HCT116 (cell line): Measurements from ENCODE around the gene MBL2. TPM values are rescaled to one million over a fixed set of nuclear protein-coding genes. Genes with fewer than 3 reads are reported as not detected.

Experiments used
- ATAC-seq: fragments of 200-7000 bp; cut with Tn5 transposase; 2 replicates; pipeline ENCODE4 v1.9.1; 2020; ENCODE audit warnings: mild to moderate bottlenecking, moderate library complexity
- BruUV-seq: library from RNA; stranded (reverse); fragments of 400-500 nt; replicated peaks from 2 replicates; lab custom pipeline; 2021; lab: Mats Ljungman, UMichigan
- CTCF ChIA-PET: fragments of 300-600 bp; sonication (Branson Sonifier 250); formaldehyde crosslinking; loops from one replicate; lab custom pipeline; 2021; ENCODE audit warnings: antibody characterized with exemption; lab: Charles Lee
- POLR2A ChIA-PET: fragments of 300-600, 350-600 bp; sonication (Branson Sonifier 250); formaldehyde crosslinking; loops from one replicate; lab custom pipeline; 2021; ENCODE audit warnings: antibody characterized with exemption; lab: Charles Lee
- RAD21 ChIA-PET, 2 experiments: fragments of 300-600 bp; sonication (Branson Sonifier 250); formaldehyde crosslinking; loops; one replicate each; lab custom pipeline; 2023; ENCODE audit warnings: low total read pairs in 2 of 2; ENCODE audit not compliant: uncharacterized antibody in 2 of 2, unreplicated experiment in 2 of 2, low non-redundant PET in 1 of 2; lab: Charles Lee
- DNase-seq: peaks from one replicate; pipeline ENCODE4 v3.0.0-alpha.2; 2010; ENCODE audit warnings: low read depth, low spot score
- H2AFZ ChIP-seq: fragments of 200-600 bp; shearing (Covaris generic), sonication (generic); 2 replicates; pipeline ENCODE4 v1.6.1; 2017; ENCODE audit warnings: low read depth, mixed run types, mixed read lengths, antibody characterized with exemption, low read length; ENCODE audit not compliant: poor library complexity, severe bottlenecking
- H3K27ac ChIP-seq: 2 replicates; pipeline ENCODE4 v1.5.1; 2012; ENCODE audit warnings: low read depth, low read length
- H3K27me3 ChIP-seq: fragments of 200-600 bp; sonication (generic); 2 replicates; pipeline ENCODE4 v1.6.1; 2016; ENCODE audit warnings: mixed run types, low read length, mixed read lengths; ENCODE audit not compliant: insufficient read depth
- H3K36me3 ChIP-seq, 2 experiments: fragments of 200-500 bp in 1 of 2; fragments of 200-600 bp in 1 of 2; sonication (Bioruptor generic) in 1 of 2; sonication (generic) in 1 of 2; 2 replicates each; pipeline versions ENCODE4 v1.5.1 to v1.6.1; 2014 to 2016; ENCODE audit warnings: low read length in 2 of 2, inconsistent platforms in 1 of 2, mixed read lengths in 1 of 2, mixed run types in 1 of 2; ENCODE audit not compliant: insufficient read depth in 2 of 2, control insufficient read depth in 1 of 2
- H3K4me1 ChIP-seq, 2 experiments: fragments of 200-600 bp in 1 of 2; sonication (generic) in 1 of 2; 2 replicates each; pipeline versions ENCODE4 v1.5.1 to v1.6.1; 2012 to 2017; ENCODE audit warnings: low read length in 2 of 2, inconsistent platforms in 1 of 2, mild to moderate bottlenecking in 1 of 2, mixed read lengths in 1 of 2, mixed run types in 1 of 2, moderate library complexity in 1 of 2; ENCODE audit not compliant: insufficient read depth in 2 of 2, control insufficient read depth in 1 of 2
- H3K4me2 ChIP-seq: fragments of 200-600 bp; sonication (generic); 2 replicates; pipeline ENCODE4 v1.6.1; 2017; ENCODE audit warnings: mixed run types, low read length, mixed read lengths
- H3K4me3 ChIP-seq, 2 experiments: fragments of 200-600 bp in 1 of 2; sonication (generic) in 1 of 2; replicated peaks in 1 of 2; 2 replicates each; pipeline ENCODE4 v1.5.1; 2011 to 2016; ENCODE audit warnings: low read length in 2 of 2, control low read depth in 1 of 2, low read depth in 1 of 2, mild to moderate bottlenecking in 1 of 2, mixed read lengths in 1 of 2, mixed run types in 1 of 2
- H3K79me2 ChIP-seq: fragments of 200-600 bp; sonication (generic); 2 replicates; pipeline ENCODE4 v1.6.1; 2017; ENCODE audit warnings: mild to moderate bottlenecking, mixed run types, low read length, moderate library complexity, mixed read lengths; ENCODE audit not compliant: insufficient read depth
- H3K9ac ChIP-seq: fragments of 200-600 bp; sonication (generic); 2 replicates; pipeline ENCODE4 v1.6.1; 2016; ENCODE audit warnings: low read length, mixed read lengths
- H3K9me2 ChIP-seq: fragments of 200-600 bp; sonication (generic), shearing (Covaris generic); 2 replicates; pipeline ENCODE4 v1.6.1; 2017; ENCODE audit warnings: mixed run types, mild to moderate bottlenecking, moderate library complexity; ENCODE audit not compliant: insufficient read depth
- H3K9me3 ChIP-seq, 2 experiments: fragments of 200-500 bp in 1 of 2; fragments of 200-600 bp in 1 of 2; sonication (Bioruptor generic) in 1 of 2; sonication (generic) in 1 of 2; 2 replicates each; pipeline ENCODE4 v1.6.1; 2014 to 2017; ENCODE audit warnings: low read length in 2 of 2, mixed read lengths in 2 of 2, inconsistent platforms in 1 of 2, low read depth in 1 of 2, mild to moderate bottlenecking in 1 of 2, mixed run types in 1 of 2, moderate library complexity in 1 of 2; ENCODE audit not compliant: control insufficient read depth in 1 of 2, insufficient read depth in 1 of 2
- H4K20me1 ChIP-seq: fragments of 200-600 bp; sonication (generic), shearing (Covaris generic); 2 replicates; pipeline ENCODE4 v1.6.1; 2017; ENCODE audit warnings: mixed run types, mild to moderate bottlenecking, moderate library complexity; ENCODE audit not compliant: insufficient read depth
- ATF3 ChIP-seq: IDR thresholded peaks from 2 replicates; pipeline ENCODE4 v1.6.1; 2012
- CBX3 ChIP-seq: IDR thresholded peaks from 2 replicates; pipeline ENCODE4 v1.6.1; 2012; ENCODE audit warnings: low read depth
- CEBPB ChIP-seq: IDR thresholded peaks from 2 replicates; pipeline ENCODE4 v1.6.1; 2012; ENCODE audit warnings: low read depth
- CTCF ChIP-seq, 3 experiments: fragments of 200-600 bp in 1 of 3; sonication (generic) in 1 of 3; IDR thresholded peaks in 2 of 3; conservative IDR thresholded peaks in 1 of 3; 2 replicates each; pipeline ENCODE4 v1.5.1; 2012 to 2017; ENCODE audit warnings: low read depth in 2 of 3, low read length in 2 of 3, antibody characterized with exemption in 1 of 3, borderline replicate concordance in 1 of 3, control low read depth in 1 of 3, mild to moderate bottlenecking in 1 of 3, mixed read lengths in 1 of 3, mixed run types in 1 of 3, moderate library complexity in 1 of 3; ENCODE audit not compliant: insufficient read depth in 1 of 3
- EGR1 ChIP-seq: IDR thresholded peaks from 2 replicates; pipeline ENCODE4 v1.6.1; 2012; ENCODE audit warnings: low read depth
- ELF1 ChIP-seq: IDR thresholded peaks from 2 replicates; pipeline ENCODE4 v1.6.1; 2012; ENCODE audit warnings: low read depth, borderline replicate concordance
- FOSL1 ChIP-seq: IDR thresholded peaks from 2 replicates; pipeline ENCODE4 v1.6.1; 2012; ENCODE audit warnings: low read depth
- JUND ChIP-seq: IDR thresholded peaks from 2 replicates; pipeline ENCODE4 v1.6.1; 2012
- POLR2AphosphoS5 ChIP-seq: IDR thresholded peaks from 2 replicates; pipeline ENCODE4 v1.6.1; 2011; ENCODE audit warnings: mild to moderate bottlenecking, low read depth, low read length, moderate library complexity
- SIN3A ChIP-seq: IDR thresholded peaks from 2 replicates; pipeline ENCODE4 v1.6.1; 2012; ENCODE audit warnings: low read depth
- SP1 ChIP-seq: IDR thresholded peaks from 2 replicates; pipeline ENCODE4 v1.6.1; 2012; ENCODE audit warnings: low read depth
- SRF ChIP-seq: IDR thresholded peaks from 2 replicates; pipeline ENCODE4 v1.6.1; 2012; ENCODE audit warnings: low read depth
- TCF7L2 ChIP-seq: IDR thresholded peaks from 2 replicates; pipeline ENCODE4 v1.7.0; 2011; ENCODE audit warnings: borderline replicate concordance, inconsistent platforms; ENCODE audit not compliant: insufficient read depth, insufficient read length; ENCODE audit errors: extremely low read depth
- YY1 ChIP-seq: IDR thresholded peaks from 2 replicates; pipeline ENCODE4 v1.6.1; 2011; ENCODE audit warnings: low read length, low read depth, moderate library complexity, mild to moderate bottlenecking; ENCODE audit not compliant: insufficient replicate concordance; ENCODE audit errors: extremely low read depth
- ZBTB33 ChIP-seq: IDR thresholded peaks from 2 replicates; pipeline ENCODE4 v1.6.1; 2011; ENCODE audit warnings: mild to moderate bottlenecking, low read length, moderate library complexity; ENCODE audit not compliant: insufficient replicate concordance; ENCODE audit errors: extremely low read depth
- ZFX ChIP-seq: fragments of 450-650 bp; IDR thresholded peaks from 2 replicates; pipeline ENCODE4 v1.6.1; 2017
- intact Hi-C: fragments of 100-400 bp; cut with micrococcal nuclease; formaldehyde crosslinking; loops from 2 replicates; pipeline ENCODE4 v1.10.0; 2022
- total RNA-seq: library from RNA; stranded (reverse); gene quantifications from one replicate; pipeline ENCODE4 v1.2.1, GENCODE V29; 2021; ENCODE audit not compliant: unreplicated experiment
- TF ChIP-seq, protein P1 (sequence below): IDR thresholded peaks from 2 replicates; pipeline ENCODE4 v1.6.1; 2012; ENCODE audit warnings: low read depth
- TF ChIP-seq, protein P2 (sequence below): IDR thresholded peaks from 2 replicates; pipeline ENCODE4 v1.6.1; 2012

Gene MBL2
- total RNA-seq, 1 experiment from 2014 or later: not detected

- TF ChIP-seq, protein P1, sequence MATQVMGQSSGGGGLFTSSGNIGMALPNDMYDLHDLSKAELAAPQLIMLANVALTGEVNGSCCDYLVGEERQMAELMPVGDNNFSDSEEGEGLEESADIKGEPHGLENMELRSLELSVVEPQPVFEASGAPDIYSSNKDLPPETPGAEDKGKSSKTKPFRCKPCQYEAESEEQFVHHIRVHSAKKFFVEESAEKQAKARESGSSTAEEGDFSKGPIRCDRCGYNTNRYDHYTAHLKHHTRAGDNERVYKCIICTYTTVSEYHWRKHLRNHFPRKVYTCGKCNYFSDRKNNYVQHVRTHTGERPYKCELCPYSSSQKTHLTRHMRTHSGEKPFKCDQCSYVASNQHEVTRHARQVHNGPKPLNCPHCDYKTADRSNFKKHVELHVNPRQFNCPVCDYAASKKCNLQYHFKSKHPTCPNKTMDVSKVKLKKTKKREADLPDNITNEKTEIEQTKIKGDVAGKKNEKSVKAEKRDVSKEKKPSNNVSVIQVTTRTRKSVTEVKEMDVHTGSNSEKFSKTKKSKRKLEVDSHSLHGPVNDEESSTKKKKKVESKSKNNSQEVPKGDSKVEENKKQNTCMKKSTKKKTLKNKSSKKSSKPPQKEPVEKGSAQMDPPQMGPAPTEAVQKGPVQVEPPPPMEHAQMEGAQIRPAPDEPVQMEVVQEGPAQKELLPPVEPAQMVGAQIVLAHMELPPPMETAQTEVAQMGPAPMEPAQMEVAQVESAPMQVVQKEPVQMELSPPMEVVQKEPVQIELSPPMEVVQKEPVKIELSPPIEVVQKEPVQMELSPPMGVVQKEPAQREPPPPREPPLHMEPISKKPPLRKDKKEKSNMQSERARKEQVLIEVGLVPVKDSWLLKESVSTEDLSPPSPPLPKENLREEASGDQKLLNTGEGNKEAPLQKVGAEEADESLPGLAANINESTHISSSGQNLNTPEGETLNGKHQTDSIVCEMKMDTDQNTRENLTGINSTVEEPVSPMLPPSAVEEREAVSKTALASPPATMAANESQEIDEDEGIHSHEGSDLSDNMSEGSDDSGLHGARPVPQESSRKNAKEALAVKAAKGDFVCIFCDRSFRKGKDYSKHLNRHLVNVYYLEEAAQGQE: no peak
- TF ChIP-seq POLR2AphosphoS5: no peak
- TF ChIP-seq, all 23 proteins: peak for 0
Observed at GRCh38 chr10:52740155-52740549, 32.4 kb downstream of the MBL2 start (continued).

DNA sequence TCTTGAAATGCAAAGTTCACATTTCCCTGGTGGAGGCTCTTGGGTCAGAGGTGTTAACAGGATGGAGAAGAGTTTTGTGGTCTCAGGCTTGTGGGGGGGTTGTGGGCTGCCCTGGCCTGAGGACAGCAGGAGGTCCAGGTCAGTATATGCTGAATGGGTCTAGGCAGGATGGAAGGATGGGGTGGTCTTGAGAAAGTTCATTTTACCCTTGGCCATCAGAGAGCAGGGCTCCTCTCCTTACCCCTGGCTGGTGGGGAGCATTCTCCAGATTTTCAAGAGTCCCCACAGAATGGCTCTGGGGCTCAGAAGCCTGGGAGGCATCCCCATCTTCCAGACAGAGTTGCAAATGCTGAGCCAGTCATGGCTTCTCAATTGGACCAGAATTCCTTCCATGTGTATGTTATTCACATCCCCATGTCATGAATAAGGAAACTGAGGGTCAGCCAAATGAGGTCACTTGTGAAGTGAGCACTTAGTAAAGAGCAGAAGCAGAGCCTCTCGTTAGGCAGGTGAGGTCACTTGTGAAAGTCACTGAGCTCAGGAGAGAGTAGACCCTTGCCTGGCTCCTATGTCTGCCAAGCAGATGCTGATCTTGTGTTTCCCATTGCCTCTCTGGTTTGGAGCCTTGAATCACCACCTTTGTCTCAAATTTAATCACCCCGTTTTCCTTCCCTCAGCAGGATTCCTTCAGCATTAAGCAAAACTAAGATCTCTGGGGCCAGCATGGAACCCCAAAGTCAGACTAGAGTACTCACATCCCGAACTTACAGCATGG is 33.0 kb downstream of the MBL2 start:
- H3K27ac ChIP-seq: no peak overlapping the region
- no peak overlapping the region for H2AFZ ChIP-seq
- ATAC-seq (no peak), DNase-seq (no peak)
- H4K20me1 ChIP-seq: no peaks in the 10 kb centered on the region
- no peaks in the 10 kb centered on the region for H3K4me1 ChIP-seq
- H3K9ac ChIP-seq: no peak overlapping the region
- no peaks in the 10 kb centered on the region for H3K79me2 ChIP-seq
- intact Hi-C loops: no loop called here
- no TSS peak for BruUV-seq
- H3K4me2 ChIP-seq: no peak overlapping the region
- H3K9me2 ChIP-seq: no peaks in the 10 kb centered on the region
- H3K9me3 ChIP-seq: no peaks in the 10 kb centered on the region
- ChIA-PET RAD21 (no interaction called here), CTCF (interaction anchor here (1.4 to 3.6 kb wide), 2 partner anchors 39 to 79 kb away, joined by 3 to 15 read pairs; no protein-coding TSS in a partner anchor), POLR2A (no interaction called here)
- no peaks in the 10 kb centered on the region for H3K36me3 ChIP-seq
- no peak overlapping the region for H3K4me3 ChIP-seq
- no peaks in the 10 kb centered on the region for H3K27me3 ChIP-seq
- TF ChIP-seq JUND (no peak), SRF (no peak), SP1 (no peak), CBX3 (no peak), ATF3 (no peak), ELF1 (no peak), ZBTB33 (no peak), TCF7L2 (no peak), EGR1 (no peak), SIN3A (no peak), ZFX (no peak), CTCF (IDR thresholded peaks at IDR 0.05 in 2 of 3, conservative IDR thresholded peaks at IDR 0.05 in 1 of 3; ENCODE audit: borderline replicate concordance in 1 of 3, insufficient read depth in 1 of 3, low read depth in 2 of 3, low read length in 2 of 3) (no peak), YY1 (no peak), CEBPB (no peak), FOSL1 (no peak)
- TF ChIP-seq, protein P2, sequence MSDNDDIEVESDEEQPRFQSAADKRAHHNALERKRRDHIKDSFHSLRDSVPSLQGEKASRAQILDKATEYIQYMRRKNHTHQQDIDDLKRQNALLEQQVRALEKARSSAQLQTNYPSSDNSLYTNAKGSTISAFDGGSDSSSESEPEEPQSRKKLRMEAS: no peak
